GM13976 (cell line): ENCODE data around the gene FAM3A.
"Not testable (repeated sequence)": the region's sequence is repeated elsewhere in the genome, so short reads cannot be mapped to it uniquely, and the experiment has no call there.

Experiments used
- DNase-seq: peaks from one replicate; pipeline ENCODE4 v3.0.0; 2012; ENCODE audit warnings: low spot score
- CTCF ChIP-seq: IDR thresholded peaks from 2 replicates; pipeline ENCODE4 v1.5.1; 2012; ENCODE audit warnings: borderline replicate concordance, mild to moderate bottlenecking; ENCODE audit not compliant: insufficient read depth; ENCODE audit errors: extremely low read depth, missing control alignments, control extremely low read depth
- in situ Hi-C: fragments of 300-500 bp; cut with MboI; formaldehyde crosslinking; loops from one replicate; pipeline ENCODE4 v1.12.0; 2022; ENCODE audit warnings: low sequenced_read_pairs, mixed read lengths, inconsistent platforms; ENCODE audit not compliant: unreplicated experiment

Gene FAM3A

GRCh38 chrX:154508384-154508745 is 7.7 kb downstream of the FAM3A start:
- no peak for TF ChIP-seq CTCF
- in situ Hi-C loops = no loop called here
- no peak for DNase-seq

GRCh38 chrX:154507673-154508383 is 8.2 kb downstream of the FAM3A start:
- no peak for TF ChIP-seq CTCF
- DNase-seq = no peak
- in situ Hi-C loops = no loop called here

DNA sequence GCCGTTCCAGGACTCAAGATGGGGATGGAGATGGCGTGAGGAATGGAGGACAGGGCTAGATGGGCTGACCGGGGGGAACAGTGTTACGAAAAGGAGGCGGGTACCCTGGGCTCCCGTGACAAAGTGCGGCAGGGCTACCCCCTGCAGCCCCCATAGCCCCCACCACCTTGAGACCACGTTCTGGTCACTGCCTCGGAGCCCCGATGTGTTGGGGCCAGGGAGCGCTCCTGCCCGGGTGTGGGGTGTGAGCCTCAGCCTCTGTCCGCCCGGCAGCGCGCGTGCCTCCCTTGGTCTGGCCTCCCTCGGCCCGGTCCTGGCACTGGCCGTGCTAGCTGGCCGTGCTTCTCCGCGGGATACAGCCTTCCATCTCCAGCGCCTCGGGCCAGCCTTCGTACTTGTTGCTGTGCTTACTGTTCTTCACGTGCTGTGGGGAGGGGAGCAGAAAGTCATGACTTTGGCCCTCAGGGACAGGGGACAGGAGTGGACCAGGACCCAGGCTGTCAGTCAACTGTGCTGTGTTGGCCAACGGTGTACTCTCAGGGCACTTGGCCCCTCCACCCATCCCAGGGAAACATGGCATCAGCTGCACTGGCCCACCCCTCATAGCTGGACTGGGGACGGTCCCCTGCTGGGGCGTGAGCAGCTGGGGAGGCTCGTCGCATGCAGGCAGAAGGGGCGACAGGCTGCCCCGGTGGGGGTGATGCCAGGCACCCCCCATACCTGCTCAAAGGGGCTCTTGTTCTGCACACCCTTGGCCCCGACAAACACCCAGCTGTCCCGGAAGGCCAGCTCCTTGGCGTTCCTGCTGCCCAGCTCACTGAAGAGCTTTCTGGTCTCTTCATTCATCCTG is 9.3 kb downstream of the FAM3A start:
- in situ Hi-C loops = no loop called here
- no peak for TF ChIP-seq CTCF
- no peak for DNase-seq

DNA sequence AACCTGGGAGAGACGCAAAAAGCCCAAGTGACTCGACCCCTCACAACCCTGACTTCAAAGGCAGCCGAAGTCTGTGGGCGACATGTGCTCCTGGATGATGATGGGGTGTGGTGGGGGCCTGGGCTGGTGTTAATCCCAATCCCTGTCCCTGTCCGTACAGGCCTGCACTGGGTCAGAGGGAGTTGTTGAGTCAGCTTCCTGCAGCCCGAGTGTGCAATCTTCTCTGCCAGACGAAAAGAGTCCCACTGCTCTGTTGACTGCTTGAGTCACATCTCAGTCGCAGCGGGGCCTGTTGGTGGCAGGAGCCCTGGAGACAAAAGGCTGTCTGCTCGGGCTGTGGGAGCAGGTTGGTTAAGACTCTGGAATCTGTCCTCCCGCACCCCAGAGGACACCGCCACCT is 10.3 kb downstream of the FAM3A start:
- no peak for TF ChIP-seq CTCF
- no peak for DNase-seq
- in situ Hi-C loops = no loop called here

DNA sequence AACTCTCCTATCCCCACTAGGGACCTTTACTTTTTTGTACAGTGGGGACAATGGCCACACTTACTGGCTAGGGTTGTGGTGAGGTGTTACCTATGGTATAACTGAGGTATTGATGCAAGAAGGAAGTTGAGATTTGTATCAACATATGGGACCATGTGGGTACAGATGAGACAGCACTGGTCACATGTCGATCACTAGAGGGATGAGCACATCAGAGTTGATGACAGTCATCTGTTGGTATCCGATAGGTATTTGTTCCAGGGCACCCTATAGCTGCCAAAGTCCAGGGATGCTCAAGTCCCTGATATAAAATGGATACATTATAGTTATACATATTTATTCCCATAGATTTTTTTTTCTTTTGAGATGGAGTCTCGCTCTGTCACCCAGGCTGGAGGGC is 13.0 kb downstream of the FAM3A start:
- no peak for DNase-seq
- TF ChIP-seq CTCF = no peak
- in situ Hi-C loops = no loop called here

DNA sequence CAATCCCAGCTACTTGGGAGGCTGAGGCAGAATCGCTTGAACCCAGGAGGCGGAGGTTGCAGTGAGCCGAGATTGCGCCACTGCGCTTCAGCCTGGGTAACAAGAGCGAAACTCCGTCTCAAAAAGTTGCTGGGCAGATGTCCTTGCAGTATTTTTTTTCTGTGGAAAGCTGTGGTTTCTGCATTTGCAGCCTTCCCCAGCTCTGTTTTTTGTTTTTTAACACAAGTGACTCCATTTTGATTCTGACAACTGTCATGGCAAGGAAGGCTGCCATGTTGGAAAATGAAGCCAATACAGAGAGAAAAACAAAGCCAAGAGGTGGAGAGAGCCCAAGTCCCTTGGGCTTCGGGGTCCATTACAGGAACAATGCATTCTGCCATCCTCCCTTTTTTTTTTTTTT is 13.9 kb downstream of the FAM3A start:
- in situ Hi-C loops = no loop called here
- DNase-seq = no peak
- no peak for TF ChIP-seq CTCF

- DNase-seq, in situ Hi-C loops: not testable (repeated sequence)
These were observed 14.6 kb downstream of the FAM3A start for GRCh38 chrX:154501423-154501822.

- in situ Hi-C loops = not testable (repeated sequence)
These were observed 19.4 kb downstream of the FAM3A start for GRCh38 chrX:154496591-154497137.

More at GRCh38 chrX:154496591-154497137, 19.4 kb downstream of the FAM3A start:
- not testable (repeated sequence) for DNase-seq
